GM12864 (cell line): ENCODE measurements around the gene WDFY4.

ENCODE experiments used
- DNase-seq: peaks from one replicate; pipeline ENCODE4 v3.0.0-alpha.2; 2011; ENCODE audit warnings: low read depth
- H3K4me3 ChIP-seq: 2 replicates; pipeline ENCODE4 v1.5.1; 2011; ENCODE audit warnings: mild to moderate bottlenecking, low read depth, low read length, control low read depth
- TF ChIP-seq, protein P1 (sequence below): IDR thresholded peaks from 2 replicates; pipeline ENCODE4 v1.5.1; 2011; ENCODE audit warnings: low read depth, mild to moderate bottlenecking, moderate library complexity, low read length, control low read depth, inconsistent platforms; ENCODE audit errors: missing control alignments

Gene WDFY4

DNA sequence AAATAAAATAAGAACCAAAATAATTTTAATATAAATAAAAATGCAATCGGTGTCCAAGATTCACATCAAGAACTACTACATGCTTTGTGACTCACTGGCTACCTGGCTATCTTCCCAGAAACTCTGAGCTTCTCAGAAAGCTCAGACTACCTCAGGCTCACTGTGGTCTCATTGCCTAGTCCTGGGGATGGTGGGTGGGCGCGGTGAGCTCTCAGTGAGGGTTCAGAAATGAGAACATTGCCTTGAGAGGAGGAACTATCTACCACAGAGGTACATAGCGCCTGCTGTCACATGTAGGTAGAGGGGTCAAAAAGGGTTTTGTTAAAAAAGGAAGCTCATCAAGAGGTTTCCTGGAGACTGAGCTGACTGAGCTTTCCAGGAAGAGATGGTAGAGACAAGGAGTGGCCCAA, 108.0 kb downstream of the WDFY4 start:
- no peak overlapping the region for H3K4me3 ChIP-seq
- DNase-seq = no peak
- TF ChIP-seq, protein P1, sequence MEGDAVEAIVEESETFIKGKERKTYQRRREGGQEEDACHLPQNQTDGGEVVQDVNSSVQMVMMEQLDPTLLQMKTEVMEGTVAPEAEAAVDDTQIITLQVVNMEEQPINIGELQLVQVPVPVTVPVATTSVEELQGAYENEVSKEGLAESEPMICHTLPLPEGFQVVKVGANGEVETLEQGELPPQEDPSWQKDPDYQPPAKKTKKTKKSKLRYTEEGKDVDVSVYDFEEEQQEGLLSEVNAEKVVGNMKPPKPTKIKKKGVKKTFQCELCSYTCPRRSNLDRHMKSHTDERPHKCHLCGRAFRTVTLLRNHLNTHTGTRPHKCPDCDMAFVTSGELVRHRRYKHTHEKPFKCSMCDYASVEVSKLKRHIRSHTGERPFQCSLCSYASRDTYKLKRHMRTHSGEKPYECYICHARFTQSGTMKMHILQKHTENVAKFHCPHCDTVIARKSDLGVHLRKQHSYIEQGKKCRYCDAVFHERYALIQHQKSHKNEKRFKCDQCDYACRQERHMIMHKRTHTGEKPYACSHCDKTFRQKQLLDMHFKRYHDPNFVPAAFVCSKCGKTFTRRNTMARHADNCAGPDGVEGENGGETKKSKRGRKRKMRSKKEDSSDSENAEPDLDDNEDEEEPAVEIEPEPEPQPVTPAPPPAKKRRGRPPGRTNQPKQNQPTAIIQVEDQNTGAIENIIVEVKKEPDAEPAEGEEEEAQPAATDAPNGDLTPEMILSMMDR = no peak

DNA sequence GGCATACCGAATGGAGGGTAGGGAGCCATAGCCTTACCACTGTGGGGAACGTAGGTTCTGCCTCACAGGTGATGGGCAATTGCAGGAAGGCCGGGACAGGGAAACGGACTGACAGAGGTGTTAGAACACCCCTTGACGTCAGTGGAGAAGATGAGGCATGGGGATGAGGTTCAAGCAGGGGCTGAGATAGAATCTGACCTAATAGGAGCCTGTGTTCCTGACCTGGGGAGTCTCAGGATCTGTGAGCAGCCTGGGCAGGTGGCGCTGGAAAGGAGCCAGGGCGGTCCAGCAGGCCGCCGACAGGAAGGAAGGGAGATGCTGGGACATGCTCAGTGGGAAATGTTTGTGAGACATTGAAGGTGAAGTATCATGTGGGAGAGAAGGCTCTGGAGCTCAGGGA, 109.4 kb downstream of the WDFY4 start:
- H3K4me3 ChIP-seq = no peak overlapping the region
- no peak for DNase-seq
- TF ChIP-seq, protein P1 = no peak

DNA sequence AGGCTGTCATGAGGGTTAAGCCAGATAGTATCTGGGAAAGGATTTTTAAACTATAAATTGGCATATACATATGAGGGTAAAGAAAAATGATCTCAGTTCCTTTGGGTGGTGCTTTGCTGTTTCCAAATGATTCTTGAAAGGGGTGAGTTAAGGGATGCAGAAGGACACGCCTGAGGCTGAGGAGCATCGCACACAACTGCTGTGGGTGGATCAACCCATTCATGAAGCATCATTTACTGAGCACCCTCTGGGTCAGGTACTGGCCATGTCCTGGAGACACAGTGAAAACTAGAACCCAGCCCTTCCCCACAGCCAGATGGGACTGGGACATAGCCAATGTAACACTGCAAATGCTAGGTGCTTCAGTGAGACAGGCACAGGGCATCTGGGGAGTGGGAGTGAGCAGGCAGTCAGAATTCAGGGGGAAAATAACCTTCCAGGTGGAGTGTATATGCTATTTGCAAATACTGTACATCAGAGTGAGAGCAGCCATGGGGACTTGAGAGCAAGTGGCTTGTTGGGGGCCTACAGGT, 112.1 kb downstream of the WDFY4 start:
- TF ChIP-seq, protein P1 = no peak
- DNase-seq = no peak
- no peak overlapping the region for H3K4me3 ChIP-seq

DNA sequence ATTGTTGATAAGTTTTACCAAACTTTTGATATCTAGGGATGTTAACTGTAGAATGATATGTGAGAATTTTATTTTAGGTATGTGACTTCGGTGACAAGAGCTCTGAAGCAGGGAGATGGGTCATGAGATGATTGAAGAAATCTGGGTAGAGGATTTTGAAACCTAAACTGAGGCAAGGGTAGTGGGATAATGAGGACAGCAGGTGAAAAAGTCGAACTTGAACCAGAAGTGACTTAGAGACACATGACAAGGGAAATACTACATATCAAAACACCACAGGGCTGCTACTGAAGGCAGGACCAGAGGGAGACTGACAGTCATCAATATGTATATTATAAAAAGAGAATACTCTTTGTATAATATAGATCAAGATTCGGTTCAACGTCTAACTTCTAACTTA, 113.2 kb downstream of the WDFY4 start:
- TF ChIP-seq, protein P1 = no peak
- no peak for DNase-seq
- no peak overlapping the region for H3K4me3 ChIP-seq

DNA sequence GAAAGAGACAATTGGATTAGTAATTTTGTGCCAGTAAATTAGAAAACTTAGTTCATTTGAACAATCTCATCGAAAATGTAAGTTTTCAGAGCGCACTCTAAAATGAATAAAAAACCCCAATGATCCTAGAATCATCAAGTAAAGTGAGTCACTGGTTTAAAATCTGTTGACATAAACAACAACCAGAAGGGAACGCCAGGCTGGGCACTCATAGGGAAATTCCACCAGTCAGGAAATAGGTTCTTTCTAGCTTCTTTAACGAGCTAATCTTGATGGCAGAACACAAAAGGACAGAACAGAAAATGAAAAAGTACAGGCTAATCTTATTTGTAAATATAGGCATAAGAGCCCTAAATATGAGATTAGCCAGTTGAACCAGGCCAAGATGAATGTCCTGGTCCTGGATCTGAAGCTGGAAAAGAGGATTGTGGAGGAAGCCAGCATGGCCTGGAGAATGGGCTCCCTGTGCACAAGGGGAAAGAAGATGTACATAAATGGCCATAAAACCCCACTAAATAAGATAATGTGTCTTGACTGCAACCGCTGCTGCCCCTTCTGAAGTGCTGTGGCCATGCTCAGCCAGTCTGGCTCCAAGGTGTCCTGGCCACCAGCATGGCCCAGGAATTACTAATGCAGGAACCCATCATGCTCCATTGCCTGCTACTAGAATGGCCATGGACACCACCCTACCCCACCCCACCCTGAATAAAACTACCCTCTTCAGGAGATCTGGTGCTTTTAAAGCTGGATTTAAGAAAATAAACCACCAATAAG, 114.0 kb downstream of the WDFY4 start:
- DNase-seq = no peak
- TF ChIP-seq, protein P1 = no peak

DNA sequence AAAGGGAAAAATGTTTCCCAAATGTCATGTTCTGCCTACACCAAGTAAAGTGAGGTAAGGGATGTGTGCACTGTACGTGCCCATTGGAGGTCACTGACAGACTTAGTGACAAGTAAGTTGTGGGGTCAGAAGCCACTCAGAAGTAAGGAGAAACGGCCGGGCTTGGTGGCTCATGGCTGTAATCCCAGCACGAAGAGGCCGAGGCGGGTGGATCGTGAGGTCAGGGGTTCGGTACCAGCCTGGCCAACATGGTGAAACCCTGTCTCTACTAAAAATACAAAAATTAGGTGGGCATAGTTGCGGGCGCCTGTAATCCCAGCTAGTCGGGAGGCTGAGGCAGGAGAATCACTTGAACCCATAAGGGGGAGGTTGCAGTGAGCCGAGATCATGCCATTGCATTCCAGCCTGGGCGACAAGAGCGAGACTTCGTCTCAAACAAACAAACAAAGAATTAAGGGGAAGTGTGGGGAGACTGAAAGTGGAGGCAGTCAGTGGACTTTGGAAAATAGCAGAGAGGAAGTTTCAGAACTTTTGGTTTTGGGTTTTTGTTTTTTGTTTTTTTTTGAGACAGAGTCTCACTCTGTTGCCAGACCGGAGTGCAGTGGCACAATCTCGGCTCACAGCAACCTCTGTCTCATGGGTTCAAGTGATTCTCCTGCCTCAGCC, 114.8 kb downstream of the WDFY4 start:
- DNase-seq = no peak
- H3K4me3 ChIP-seq = no peak overlapping the region

More for the DNA sequence above, 114.0 kb downstream of the WDFY4 start:
- no peak overlapping the region for H3K4me3 ChIP-seq

More for the DNA sequence above, 114.8 kb downstream of the WDFY4 start:
- TF ChIP-seq, protein P1 = no peak
